DMS 273 (cell line): ENCODE results near the gene SLC35C1.
A peak's percentile ranks its signal among the peaks of the same experiment; 100 is the strongest.

ENCODE experiments used
- DNase-seq: peaks from one replicate; lab custom pipeline; 2025; ENCODE audit not compliant: unreplicated experiment; lab: John Stamatoyannopoulos, UW

Gene SLC35C1

DNA sequence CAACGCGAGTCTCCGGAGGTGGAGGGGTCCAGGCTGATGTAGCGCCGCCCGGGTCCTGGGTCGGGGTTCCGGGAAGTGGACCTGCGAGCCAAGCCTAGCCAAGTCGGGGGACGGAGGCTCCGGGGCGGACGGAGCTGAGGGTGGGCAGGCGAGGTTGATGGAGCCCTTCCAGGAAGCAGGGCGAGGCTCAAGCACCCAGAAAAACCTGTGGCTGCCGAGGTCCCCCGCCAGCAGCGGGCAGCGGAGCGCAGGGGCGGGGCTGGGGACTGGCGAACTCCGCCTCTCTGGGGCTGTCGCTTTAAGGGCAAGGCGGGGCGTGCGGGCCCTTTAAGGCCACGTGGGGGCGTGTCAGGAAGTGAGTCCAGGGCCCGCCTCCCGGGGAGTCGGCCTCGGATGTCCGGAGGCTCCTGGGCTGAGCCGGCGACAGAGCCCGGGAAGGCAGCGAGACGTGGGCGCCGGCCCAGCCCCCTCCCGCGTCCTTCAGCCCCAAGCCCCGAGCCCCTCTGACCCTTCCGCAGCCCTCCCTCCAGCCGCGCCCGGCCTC lies at the start of gene SLC35C1:
Gene SLC35C1, plus strand, starts transcription at position 389 of the 544 bp plus-strand sequence. CDS start 653 bp downstream, outside the sequence.
- DNase-seq = peak; percentile 96

DNA sequence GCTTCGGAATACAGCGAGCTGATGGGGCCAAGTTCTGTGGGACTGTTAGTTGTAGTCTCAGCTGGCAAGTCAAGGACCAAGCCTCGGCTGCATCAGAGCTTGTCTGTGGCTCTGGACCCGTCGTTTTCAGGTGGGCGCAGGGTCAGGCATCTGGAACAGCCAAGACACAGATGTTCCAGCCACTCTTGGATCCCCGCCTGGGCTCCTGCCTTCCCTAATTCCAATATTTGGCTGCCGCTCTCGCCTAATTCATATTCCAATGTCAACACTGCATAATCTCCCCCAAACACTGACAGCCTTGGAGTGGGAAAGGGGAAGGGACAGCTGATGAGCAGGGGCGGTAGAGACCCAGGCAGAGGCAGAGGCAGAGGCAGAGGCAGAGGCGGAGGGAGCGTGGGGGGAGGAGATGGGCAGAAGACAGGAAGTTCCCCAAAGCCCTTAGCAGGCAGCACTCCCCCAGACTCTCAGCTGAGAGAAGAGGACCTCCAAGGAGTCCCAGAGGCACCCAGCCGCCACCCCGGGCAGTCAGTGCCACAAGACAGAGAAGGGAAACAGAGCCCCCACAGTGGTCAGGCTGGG lies 49.6 kb upstream of the SLC35C1 start:
- DNase-seq = peak; percentile 36

DNA sequence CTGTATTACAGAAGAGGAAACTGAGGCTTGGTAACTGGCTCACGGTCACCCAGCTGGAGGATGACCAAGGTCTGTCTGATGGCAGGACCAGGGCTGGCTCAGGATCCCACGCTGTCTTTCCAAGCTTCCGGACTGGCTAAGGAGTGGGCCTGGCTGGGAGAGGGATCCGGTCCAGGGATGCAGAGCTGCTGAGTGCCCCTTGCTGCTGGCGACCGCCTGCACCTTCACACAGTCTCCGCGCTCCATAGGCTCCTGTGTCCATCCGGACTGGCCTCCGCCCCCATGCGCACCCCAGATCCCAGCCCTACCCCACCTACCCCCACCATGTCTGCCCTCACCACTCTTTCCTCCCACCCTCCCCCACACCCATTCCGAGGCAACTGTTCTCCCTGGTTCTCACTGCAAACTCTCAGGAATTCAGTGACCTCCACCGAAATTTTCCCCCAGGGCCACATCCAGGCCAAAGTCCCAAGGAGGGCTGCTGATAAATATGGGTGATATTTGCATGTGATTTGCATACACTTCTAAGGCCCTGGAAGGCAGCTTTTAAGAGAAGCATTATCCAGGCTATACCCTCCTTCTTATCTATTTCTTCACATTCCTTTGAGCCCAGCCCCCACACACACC lies 48.5 kb upstream of the SLC35C1 start:
- DNase-seq = no peak

DNA sequence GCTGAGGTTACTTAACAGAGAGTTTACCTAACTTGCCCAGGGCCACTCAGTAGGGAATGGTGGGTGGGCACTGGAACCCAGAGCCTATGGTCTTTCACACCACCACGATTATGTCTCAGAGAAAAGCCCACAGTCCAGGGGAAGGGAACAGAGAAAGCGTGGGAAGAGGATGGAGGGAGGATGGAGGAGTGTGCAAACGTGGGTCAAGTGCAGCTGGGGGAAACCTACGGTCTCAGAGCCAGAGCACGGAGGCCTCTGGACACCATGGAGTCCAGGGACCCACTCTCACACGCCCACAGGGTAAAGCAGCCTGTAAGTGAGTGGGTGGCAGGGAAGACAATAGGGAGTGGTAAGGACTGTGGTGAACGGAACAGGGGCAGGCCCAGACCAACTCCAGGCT lies 47.3 kb upstream of the SLC35C1 start:
- DNase-seq = no peak

DNA sequence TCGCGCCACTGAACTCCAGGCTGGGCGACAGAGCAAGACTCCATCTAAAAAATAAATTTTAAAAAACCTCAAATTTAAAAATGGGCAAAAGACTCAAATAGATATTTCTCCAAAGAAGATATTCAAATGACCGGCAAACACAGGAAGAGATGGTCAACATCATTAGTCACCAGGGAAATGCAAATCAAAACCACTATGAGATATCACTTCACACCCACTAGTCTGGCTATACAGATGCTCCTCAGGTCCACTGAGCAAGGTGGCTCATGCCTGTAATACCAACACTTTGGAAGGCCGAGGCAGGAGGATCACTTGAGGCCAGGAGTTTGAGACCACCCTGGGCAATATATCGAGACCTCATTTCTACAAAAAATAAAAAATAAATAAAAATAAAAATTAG lies 43.3 kb upstream of the SLC35C1 start:
- DNase-seq = no peak

DNA sequence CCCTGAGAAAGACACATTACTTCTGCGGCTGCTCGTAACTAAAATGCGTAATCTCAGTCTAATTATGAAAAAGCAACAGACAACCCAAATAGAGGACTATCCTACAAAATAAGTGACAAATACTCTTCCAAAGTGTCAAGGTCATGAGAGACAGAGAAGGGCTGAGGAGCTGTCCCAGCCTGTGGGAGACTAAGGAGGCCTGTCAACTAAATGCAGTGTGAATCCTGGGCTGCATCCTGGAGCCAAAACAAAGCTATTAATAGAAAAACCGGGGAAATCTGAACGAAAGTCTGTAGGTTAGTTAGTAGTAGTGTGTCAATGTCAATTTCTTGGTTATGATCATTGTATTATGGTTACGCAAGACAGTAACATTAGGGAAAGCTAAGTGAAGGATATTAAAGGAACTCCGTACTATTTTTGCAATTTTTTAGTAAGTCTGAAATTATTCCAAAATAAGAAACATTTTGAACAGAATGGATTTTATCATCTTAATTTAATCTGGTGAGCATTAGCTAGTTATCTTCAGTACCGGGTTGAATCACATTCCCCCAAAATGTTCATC lies 39.8 kb upstream of the SLC35C1 start:
- DNase-seq = no peak

DNA sequence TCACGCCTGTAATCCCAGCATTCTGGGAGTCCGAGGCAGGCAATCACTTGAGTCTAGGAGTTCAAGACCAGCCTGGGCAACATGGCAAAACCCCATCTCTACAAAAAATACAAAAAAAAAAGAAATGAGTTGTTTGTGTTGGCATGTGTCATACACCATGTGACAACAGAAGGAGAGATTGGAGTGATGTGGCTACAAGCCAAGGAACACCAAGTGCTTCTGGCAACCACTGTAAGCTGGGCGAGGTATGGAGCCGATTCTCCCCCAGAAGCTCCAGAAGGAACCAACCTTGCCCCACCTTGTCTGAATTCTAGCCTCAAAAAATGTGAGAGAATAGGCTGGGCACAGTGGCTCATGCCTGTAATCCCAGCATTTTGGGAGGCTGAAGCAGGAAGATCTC lies 39.1 kb upstream of the SLC35C1 start:
- DNase-seq = no peak

DNA sequence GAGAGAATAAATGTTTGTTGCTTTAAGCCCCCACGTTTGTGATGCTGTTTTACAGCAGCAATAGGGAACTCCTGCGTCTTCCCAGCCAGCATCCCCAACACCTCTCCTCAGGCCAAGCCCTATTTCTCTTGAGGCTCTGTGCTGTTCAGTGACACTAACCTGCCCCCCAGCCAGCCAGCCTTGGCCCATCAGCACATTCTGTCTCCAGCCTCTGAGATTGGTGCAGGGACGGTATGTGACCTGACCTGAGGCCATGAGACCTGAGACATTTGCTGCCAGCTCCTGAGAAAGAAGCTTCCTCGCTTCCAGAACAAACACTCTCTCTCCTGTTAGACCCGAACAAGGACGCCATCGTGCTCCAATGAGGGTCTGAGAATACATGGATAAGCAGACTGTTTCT lies 38.5 kb upstream of the SLC35C1 start:
- no peak for DNase-seq

DNA sequence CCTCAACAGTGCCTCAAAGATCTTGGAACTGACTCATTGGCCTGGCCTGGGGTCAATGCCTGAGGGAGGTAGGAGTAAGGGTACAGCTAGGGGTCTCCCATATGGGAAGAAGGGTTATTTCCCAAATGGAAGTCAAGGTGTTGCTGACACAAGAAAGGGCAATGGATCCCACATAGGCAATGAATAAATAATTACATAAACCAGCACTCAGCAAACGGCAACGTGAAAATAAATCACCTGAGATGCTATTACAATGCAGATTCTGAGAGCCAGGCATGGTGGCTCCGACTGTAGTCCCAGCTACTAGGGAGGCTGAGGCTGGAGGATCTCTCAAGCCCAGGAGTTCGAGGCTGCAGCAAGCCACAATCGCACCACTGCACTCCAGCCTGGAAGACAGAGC lies 36.5 kb upstream of the SLC35C1 start:
- DNase-seq = no peak

DNA sequence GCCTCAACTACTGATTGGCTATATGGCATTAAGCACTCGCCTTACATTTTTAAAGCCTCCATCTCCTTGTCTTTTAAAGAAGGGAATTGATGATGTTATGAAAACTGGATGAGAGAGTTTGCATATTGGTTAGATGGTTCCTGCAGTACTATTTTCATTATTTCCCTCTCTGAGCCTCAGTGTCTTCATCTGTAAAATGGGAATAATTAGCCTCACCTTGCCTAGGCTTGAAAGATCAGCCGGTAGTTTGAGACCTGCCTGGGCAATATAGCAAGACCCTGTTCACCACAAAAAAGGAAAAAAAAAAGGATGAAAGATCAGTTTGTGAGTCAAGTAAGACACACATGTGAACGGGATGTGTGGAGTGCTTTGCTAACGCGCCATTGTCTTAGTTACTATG lies 35.0 kb upstream of the SLC35C1 start:
- DNase-seq = no peak

DNA sequence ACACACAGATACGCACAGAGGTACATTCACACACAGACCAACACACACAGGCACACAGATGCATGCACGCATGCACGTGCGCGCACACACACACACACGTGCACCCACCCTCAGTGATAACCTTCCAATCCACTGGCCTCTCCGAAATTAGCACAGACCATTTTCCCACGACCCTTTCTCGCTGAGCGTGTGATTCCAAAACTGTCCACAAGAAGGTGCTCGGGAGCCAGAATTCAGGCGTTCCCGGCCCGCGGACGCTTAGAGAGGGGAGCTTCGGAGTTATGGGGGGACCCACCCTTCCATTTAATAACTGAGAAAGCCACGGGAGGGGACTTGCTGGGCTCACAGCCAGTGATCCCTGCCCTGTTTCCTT lies 33.8 kb upstream of the SLC35C1 start:
- DNase-seq = peak; percentile 73

DNA sequence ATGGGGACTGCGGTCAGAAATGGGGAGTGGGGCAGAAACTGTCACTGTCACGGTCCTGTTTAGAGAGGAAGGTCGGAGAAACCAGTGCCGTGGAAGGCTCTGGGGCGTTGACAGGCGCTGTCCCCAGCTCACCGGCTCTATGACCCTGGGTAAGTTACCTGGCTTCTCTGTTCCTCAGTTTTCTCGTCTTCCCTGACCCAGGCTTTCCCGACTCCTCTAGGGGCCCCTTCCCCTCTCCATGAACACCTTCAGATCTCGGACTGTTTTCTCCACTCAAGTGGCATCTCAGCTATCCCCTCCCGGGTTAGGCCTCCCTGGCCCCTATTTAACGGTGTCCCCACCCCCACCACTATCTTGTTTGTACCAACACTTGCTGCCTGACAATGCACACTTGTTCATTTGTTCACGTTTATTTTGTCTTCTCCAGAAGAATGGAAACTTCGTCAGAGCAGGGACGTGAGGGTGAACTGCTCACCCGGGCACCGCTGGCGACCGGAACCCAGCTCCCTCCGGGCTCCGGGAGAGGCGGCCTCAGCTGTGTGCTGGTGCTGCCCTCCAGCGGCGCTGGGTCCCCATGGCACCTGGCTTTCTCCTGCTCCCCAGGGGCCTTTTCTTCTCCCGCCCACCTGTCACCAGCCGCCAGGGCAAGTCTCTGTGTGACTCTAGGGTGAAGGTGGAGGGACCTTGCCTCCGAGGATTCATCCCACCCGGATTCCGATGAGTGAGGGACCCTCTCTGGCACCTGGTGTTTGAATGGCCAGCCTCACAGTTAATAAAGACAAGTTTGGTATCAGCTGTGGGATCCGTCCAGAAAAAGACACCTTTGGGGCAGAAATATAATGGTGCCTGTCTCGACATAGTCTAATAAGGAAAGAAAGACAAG lies 33.1 kb upstream of the SLC35C1 start:
- DNase-seq = peak; percentile 86

DNA sequence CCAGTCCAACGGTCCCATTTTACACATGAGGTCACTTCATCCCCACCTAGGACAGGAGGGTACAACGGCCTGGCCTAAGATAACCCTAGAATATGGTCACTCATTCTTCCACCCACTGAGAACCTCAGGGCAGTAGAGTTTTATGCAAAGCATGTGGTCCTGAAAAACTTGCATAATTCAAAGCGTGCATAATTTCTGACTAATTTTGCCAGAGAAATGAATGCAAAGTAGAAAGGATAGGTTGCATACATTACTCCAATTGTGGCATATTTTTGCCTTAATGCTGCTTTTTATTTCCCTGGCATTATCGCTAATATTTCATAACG lies 32.5 kb upstream of the SLC35C1 start:
- DNase-seq = no peak

DNA sequence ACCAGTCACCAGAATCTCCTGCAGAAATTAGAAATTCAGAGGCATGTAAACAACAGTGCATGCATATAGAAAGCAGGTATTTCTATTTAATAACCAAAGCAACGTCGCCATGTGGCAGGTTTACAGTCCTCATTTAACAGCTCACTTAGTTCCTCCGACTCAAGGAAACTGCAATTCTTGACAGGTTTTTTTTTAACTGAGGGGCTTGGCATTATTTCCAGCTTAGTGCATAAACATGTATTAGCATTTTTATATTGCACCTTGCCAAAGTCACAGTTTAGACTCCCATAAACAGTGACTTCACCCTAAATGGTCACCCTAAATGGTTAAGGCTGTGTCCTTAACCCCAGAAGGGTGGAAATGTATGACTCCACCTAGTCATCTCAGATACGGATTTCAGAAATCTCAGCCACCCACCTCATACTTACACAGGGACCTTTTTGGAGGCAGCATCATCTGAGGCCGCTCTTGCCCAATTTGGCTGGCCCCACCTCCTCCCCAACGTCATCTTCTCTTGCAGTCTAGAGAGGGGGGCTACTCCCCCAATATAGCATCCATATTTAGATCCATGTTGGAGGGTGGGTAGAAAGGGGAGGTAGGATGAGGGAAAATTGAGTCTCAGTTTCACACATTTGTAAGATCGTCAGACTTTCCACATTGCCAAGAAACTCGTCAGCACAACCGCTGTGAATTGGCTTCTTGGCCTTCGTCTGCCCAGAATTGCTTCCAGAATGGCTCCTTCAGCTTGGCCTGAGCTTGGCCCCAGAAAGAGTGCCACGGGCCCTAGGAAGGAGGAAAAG lies 31.8 kb upstream of the SLC35C1 start:
- DNase-seq = no peak

DNA sequence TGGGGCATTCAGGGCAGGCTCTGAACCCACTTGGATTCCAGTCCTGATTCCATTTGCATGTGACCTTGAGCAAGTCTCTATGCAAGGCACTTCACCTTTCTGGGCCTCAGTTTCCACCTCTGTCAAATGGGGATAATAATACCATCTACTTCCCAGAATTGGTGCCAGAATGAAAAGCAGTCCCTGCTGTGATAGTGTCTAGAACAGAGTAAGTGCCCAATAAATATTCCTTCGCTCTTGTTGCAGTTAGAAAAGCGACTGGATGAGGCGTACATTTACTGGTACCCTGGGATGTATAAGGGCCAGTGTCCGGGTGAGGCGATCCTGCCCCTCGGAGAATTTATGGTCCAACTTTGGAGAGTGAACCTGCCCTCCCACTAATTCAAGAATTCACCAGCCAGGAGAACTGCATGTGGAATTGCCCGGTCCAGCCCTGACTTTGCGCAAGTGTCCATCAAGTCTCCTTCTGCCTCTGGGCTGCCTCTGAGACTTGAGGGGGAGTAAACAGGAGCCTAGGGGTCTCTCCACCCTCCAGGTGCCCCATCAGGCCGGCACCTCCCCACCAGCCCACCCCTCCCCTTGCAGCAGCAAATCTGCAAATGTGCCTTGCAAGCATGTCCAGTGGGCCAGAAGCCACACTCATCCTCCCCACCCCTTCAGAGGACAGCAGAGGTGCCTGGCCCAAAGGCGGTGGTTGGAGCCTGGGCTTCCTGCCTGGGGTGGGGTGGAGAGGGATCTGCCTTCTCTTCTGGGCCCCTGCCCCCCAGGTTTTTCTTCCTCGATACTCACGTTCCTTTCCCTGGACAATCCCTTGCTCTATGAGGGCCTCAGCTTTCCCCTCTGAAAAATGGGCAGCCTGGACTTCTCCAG lies 30.9 kb upstream of the SLC35C1 start:
- DNase-seq = no peak

DNA sequence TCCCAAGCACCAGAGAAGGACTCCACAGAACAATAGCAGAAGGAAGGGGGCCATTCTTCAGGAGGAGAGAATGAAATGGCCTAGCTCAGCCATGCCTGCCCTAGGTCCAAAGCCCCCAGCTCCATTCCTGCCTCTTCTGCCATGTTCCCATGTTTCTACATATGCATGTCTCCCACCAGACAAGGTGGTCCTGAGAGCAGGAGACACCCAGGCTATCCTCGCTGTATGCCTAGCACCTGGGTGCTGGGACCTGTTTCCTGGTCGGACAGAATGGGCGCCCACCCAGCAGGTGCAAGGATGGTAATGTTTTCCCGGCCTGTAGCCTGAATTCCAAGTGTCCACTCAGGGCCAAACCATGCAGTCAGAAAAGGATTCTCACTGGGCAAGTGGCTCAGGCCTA lies 30.2 kb upstream of the SLC35C1 start:
- no peak for DNase-seq

DNA sequence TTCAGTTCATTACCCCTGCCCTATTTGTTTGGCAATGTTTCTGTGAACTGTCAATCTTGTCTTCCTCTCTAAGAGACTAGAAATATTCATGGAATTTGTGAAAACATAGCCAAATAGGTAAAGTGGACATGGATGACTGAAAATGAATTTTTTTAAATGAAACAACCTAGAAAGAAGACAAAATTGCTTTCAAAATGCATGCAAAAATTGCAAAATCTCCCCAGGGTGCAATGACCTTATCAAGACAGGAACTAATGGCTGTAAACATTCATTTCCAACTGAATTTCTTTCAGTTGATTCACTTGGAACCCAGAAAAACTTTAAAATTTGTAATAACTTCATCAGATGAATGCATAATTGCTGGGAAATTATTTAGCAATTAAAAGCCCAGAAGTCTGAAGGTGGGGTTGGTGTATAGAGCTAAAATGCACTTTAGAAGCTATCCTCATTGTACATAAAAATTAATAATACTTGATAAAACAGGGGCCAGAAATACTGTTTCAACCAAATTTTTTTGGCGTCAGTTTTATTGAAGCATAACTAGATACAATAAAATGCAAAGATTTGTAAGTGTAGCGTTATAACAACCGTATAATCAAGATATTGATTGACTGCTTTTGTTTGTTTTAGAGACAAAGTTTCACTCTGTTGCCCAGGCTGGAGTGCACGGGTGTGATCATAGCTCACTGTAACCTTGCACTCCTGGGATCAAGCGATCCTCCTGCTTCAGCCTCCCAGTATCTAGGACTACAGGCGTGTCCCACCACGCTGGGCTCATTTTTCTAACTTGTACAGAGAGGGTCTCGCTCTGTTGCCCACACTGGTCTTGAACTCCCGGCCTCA lies 27.6 kb upstream of the SLC35C1 start:
- no peak for DNase-seq

DNA sequence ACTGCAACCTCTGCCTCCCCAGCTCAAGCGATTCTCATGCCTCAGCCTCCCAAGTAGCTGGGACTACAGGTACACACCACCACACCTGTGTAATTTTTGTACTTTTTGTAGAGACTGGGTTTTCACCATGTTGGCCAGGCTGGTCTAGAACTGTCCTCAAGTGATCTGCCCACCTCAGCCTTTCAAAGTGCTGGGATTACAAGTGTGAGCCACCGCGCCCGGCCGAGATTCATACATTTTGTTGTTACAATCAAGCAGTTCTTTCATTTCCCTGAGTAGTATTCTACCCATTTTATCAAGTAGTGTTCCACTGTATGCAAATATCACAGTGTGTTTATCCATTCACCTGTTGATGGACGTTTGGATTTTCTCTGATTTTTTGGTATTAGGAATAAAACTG lies 26.6 kb upstream of the SLC35C1 start:
- DNase-seq = no peak

DNA sequence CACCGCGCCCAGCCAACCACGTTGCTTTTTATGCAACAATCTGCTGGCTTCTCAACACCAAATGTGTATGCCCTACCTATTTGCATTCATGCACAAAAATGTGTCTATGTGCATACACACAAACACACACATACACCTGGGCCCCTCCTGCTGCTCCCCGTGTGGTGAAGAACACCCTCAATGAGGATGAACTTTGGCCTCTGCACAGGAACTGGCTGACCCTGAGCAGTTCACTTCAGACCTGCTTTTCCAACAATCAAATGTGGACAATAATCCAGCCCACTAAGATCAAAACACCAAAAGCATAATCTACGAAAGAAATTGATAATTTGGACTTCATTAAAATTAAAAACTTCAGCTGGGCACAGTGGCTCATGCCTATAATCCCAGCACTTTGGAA lies 25.3 kb upstream of the SLC35C1 start:
- DNase-seq = no peak
